Mucosa of gallbladder (tissue), 1 donor: ENCODE measurements around the gene PGF. TPM values are rescaled to one million over a fixed set of nuclear protein-coding genes. Genes with fewer than 3 reads are reported as not detected.

Experiments used
- DNase-seq: peaks from one replicate; pipeline ENCODE4 v3.0.0-alpha.2; 2020; ENCODE audit warnings: low spot score
- total RNA-seq: library from RNA; stranded (reverse); gene quantifications from one replicate; pipeline ENCODE4 v1.2.1, GENCODE V29; 2021
- donor health status: DM: no; HTN: no; CAD: no.

PGF gene
- total RNA-seq, 1 donor from 2014 or later, result 4.6 TPM

- no peak for DNase-seq
These were observed 56.7 kb downstream of the PGF start for GRCh38 chr14:74898694-74899093.

- DNase-seq, result no peak
These were observed 57.3 kb downstream of the PGF start for GRCh38 chr14:74898083-74898482.

GRCh38 chr14:74897642-74898041 is 57.8 kb downstream of the PGF start:
- no peak for DNase-seq

- no peak for DNase-seq
These were observed 59.0 kb downstream of the PGF start for GRCh38 chr14:74896400-74896799.

- no peak for DNase-seq
These were observed 61.7 kb downstream of the PGF start for GRCh38 chr14:74893614-74894091.

GRCh38 chr14:74892745-74893144 is 62.7 kb downstream of the PGF start:
- DNase-seq, result no peak

GRCh38 chr14:74891870-74892269 is 63.5 kb downstream of the PGF start:
- DNase-seq, result no peak

Other genes with a start within 250 kb of the PGF start
- gene AREL1, start 242.5 kb downstream of the PGF start, total RNA-seq, result 34.3 TPM
- gene FCF1, start 242.5 kb downstream of the PGF start, total RNA-seq, result 37.3 TPM
- gene YLPM1, start 192.3 kb downstream of the PGF start, total RNA-seq, result 55.4 TPM
- 0.06 TPM for gene PROX2, start 79.5 kb downstream of the PGF start, total RNA-seq
- 95.6 TPM for gene DLST, start 73.7 kb downstream of the PGF start, total RNA-seq
- 18.6 TPM for gene RPS6KL1, start 32.3 kb downstream of the PGF start, total RNA-seq
- gene EIF2B2, start 47.3 kb upstream of the PGF start, total RNA-seq, result 51.7 TPM
- 33.2 TPM for gene MLH3, start 95.9 kb upstream of the PGF start, total RNA-seq
- 16.5 TPM for gene ACYP1, start 108.4 kb upstream of the PGF start, total RNA-seq
- gene ZC2HC1C, start 114.0 kb upstream of the PGF start, total RNA-seq, result 3.9 TPM
- gene NEK9, start 171.5 kb upstream of the PGF start, total RNA-seq, result 119 TPM
- 390 TPM for gene TMED10, start 221.0 kb upstream of the PGF start, total RNA-seq